ENCODE results near the gene CRIP1. TPM values are rescaled to one million over a fixed set of nuclear protein-coding genes. Genes with fewer than 3 reads are reported as not detected.

CRIP1 gene
- total RNA-seq, 4 donors from 2014 or later = 26.4 to 77.8 (median 33.5) TPM

GRCh38 chr14:105476831-105477659 is 9.6 kb upstream of the CRIP1 start:
- no peak for TF ChIP-seq EP300 (IDR thresholded peaks at IDR 0.05)
- DNase-seq (ENCODE audit: low spot score in 2 of 2) = no peak
- H3K27ac ChIP-seq = peak overlapping the region; percentile 23 to 96 (median 92)
- H3K9me3 ChIP-seq = no peaks in the 10 kb centered on the region
- 30 to 35% methylated on average over 14 to 16 of the region's 16 CpGs for WGBS, 2 donors
- peaks cover 0 to 91% (median 61%) of the 10 kb centered on the region in 4 donors for H3K4me1 ChIP-seq
- H3K4me3 ChIP-seq = peak overlapping the region in 2 of 4 donors; percentile 49 to 81
- H3K27me3 ChIP-seq = peaks cover 0 to 6% of the 10 kb centered on the region in 2 donors
- H3K36me3 ChIP-seq = peaks cover 0 to 22% (median 0%) of the 10 kb centered on the region in 3 donors

GRCh38 chr14:105477660-105478397 is 8.9 kb upstream of the CRIP1 start:
- Histone ChIP-seq H3K27me3 (peaks cover 0 to 6% of the 10 kb centered on the region in 2 donors), H3K36me3 (peaks cover 0 to 22% (median 0%) of the 10 kb centered on the region in 3 donors), H3K27ac (peak overlapping the region in 3 of 4 donors; percentile 18 to 96 (median 64)), H3K9me3 (no peaks in the 10 kb centered on the region), H3K4me3 (peak overlapping the region in 1 of 4 donors; percentile 81), H3K4me1 (peaks cover 0 to 91% (median 65%) of the 10 kb centered on the region in 4 donors)
- no peak for TF ChIP-seq CTCF (IDR thresholded peaks at IDR 0.05)
- no peak for TF ChIP-seq EP300 (IDR thresholded peaks at IDR 0.05)
- TF ChIP-seq POLR2A (IDR thresholded peaks at IDR 0.05) = no peak
- WGBS, 2 donors = 38 to 63% methylated on average over 25 to 37 of the region's 56 CpGs
- DNase-seq (ENCODE audit: low spot score in 2 of 2) = no peak

GRCh38 chr14:105478398-105479251 is 8.1 kb upstream of the CRIP1 start:
- WGBS, 2 donors = 52 to 59% methylated on average over 18 to 50 of the region's 81 CpGs
- TF ChIP-seq CTCF (IDR thresholded peaks at IDR 0.05) (no peak), POLR2A (IDR thresholded peaks at IDR 0.05) (no peak), EP300 (IDR thresholded peaks at IDR 0.05) (no peak)
- no peak for DNase-seq (ENCODE audit: low spot score in 2 of 2)
- Histone ChIP-seq H3K4me1 (peaks cover 0 to 91% (median 64%) of the 10 kb centered on the region in 4 donors), H3K36me3 (peaks cover 0 to 22% (median 0%) of the 10 kb centered on the region in 3 donors), H3K27ac (peak overlapping the region in 3 of 4 donors; percentile 18 to 95 (median 64)), H3K27me3 (peaks cover 0 to 6% of the 10 kb centered on the region in 2 donors), H3K4me3 (no peak overlapping the region), H3K9me3 (no peaks in the 10 kb centered on the region)

- H3K9me3 ChIP-seq = no peaks in the 10 kb centered on the region
These were observed 7.1 kb upstream of the CRIP1 start for GRCh38 chr14:105479431-105480158.

GRCh38 chr14:105480199-105480746 is 6.4 kb upstream of the CRIP1 start:
- Histone ChIP-seq H3K9me3 (no peaks in the 10 kb centered on the region), H3K27me3 (peaks cover 0 to 1% of the 10 kb centered on the region in 2 donors), H3K36me3 (peaks cover 0 to 22% (median 0%) of the 10 kb centered on the region in 3 donors), H3K27ac (peak overlapping the region; percentile 92 to 96 (median 94)), H3K4me3 (no peak overlapping the region), H3K4me1 (peaks cover 0 to 97% (median 61%) of the 10 kb centered on the region in 4 donors)
- WGBS, 2 donors = 47 to 55% methylated on average over 15 of the region's 15 CpGs
- TF ChIP-seq EP300 (IDR thresholded peaks at IDR 0.05) = no peak
- no peak for TF ChIP-seq POLR2A (IDR thresholded peaks at IDR 0.05)
- TF ChIP-seq CTCF (IDR thresholded peaks at IDR 0.05) = no peak
- DNase-seq (ENCODE audit: low spot score in 2 of 2) = no peak

More at GRCh38 chr14:105479431-105480158, 7.1 kb upstream of the CRIP1 start:
- Histone ChIP-seq H3K27ac (peak overlapping the region in 3 of 4 donors; percentile 92 to 96 (median 95)), H3K27me3 (peaks cover 0 to 6% of the 10 kb centered on the region in 2 donors), H3K4me1 (peaks cover 0 to 94% (median 62%) of the 10 kb centered on the region in 4 donors), H3K36me3 (peaks cover 0 to 22% (median 0%) of the 10 kb centered on the region in 3 donors), H3K4me3 (no peak overlapping the region)
- WGBS, 2 donors = 61 to 62% methylated on average over 32 to 34 of the region's 34 CpGs
- TF ChIP-seq EP300 (IDR thresholded peaks at IDR 0.05) (peak in 1 of 2 donors; percentile 14), POLR2A (IDR thresholded peaks at IDR 0.05) (no peak)
- no peak for DNase-seq (ENCODE audit: low spot score in 2 of 2)

Data from tibial nerve (tissue), 4 donors.